PC-3 (cell line): ENCODE results near the gene LRBA. TPM values are rescaled to one million over a fixed set of nuclear protein-coding genes. Genes with fewer than 3 reads are reported as not detected.

Experiments used
- ATAC-seq: fragments of 200-7000 bp; cut with Tn5 transposase; 2 replicates; pipeline ENCODE4 v1.9.1; 2020; ENCODE audit warnings: mild to moderate bottlenecking, moderate library complexity
- BruUV-seq: library from RNA; stranded (reverse); fragments of 400-500 nt; replicated peaks from 2 replicates; lab custom pipeline; 2021; lab: Mats Ljungman, UMichigan
- CTCF ChIA-PET: fragments of 300-600 bp; sonication (Branson Sonifier 250); formaldehyde crosslinking; loops from one replicate; lab custom pipeline; 2022; ENCODE audit warnings: antibody characterized with exemption; lab: Charles Lee
- POLR2A ChIA-PET: fragments of 300-600 bp; sonication (Branson Sonifier 250); formaldehyde crosslinking; loops from one replicate; lab custom pipeline; 2022; ENCODE audit warnings: antibody characterized with exemption; ENCODE audit not compliant: unreplicated experiment; lab: Charles Lee
- DNase-seq: peaks from one replicate; pipeline ENCODE4 v3.0.0-alpha.2; 2015
- H2AFZ ChIP-seq: fragments of 300-600 bp; sonication (generic); 2 replicates; pipeline ENCODE4 v1.6.0; 2016; ENCODE audit warnings: antibody characterized with exemption, low read length
- H3F3A ChIP-seq: fragments of 300-600 bp; sonication (generic); one replicate; pipeline ENCODE4 v1.6.0; 2017; ENCODE audit warnings: antibody characterized with exemption, low read length, control low read depth, mild to moderate bottlenecking; ENCODE audit not compliant: unreplicated experiment
- H3K27ac ChIP-seq: fragments of 300-600 bp; sonication (generic); 2 replicates; pipeline ENCODE4 v1.5.1; 2016; ENCODE audit warnings: mild to moderate bottlenecking, low read length
- H3K27me3 ChIP-seq: fragments of 300-600 bp; sonication (generic); 2 replicates; pipeline ENCODE4 v1.6.1; 2016; ENCODE audit warnings: low read length, mixed read lengths
- H3K36me3 ChIP-seq: fragments of 300-600 bp; sonication (generic); 2 replicates; pipeline ENCODE4 v1.6.1; 2016; ENCODE audit warnings: low read depth, mixed run types, low read length, mixed read lengths
- H3K4me1 ChIP-seq: fragments of 300-600 bp; sonication (generic); 2 replicates; pipeline ENCODE4 v1.5.1; 2016; ENCODE audit warnings: low read length; ENCODE audit not compliant: insufficient read depth
- H3K4me2 ChIP-seq: fragments of 300-600 bp; sonication (generic); 2 replicates; pipeline ENCODE4 v1.6.0; 2016; ENCODE audit warnings: low read length
- H3K4me3 ChIP-seq: fragments of 300-600 bp; sonication (generic); 2 replicates; pipeline ENCODE4 v1.5.1; 2016; ENCODE audit warnings: mild to moderate bottlenecking, low read length, mixed read lengths
- H3K79me2 ChIP-seq: fragments of 300-600 bp; sonication (generic); 2 replicates; pipeline ENCODE4 v1.6.1; 2017; ENCODE audit warnings: low read length, mixed read lengths
- H3K9ac ChIP-seq: fragments of 300-600 bp; sonication (generic); 2 replicates; pipeline ENCODE4 v1.6.0; 2016; ENCODE audit warnings: mild to moderate bottlenecking, low read length
- H3K9me2 ChIP-seq: fragments of 300-600 bp; sonication (generic); replicated peaks from 2 replicates; pipeline ENCODE4 v1.6.1; 2016; ENCODE audit warnings: mixed run types, low read length, mixed read lengths
- H3K9me3 ChIP-seq: fragments of 300-600 bp; sonication (generic); 2 replicates; pipeline ENCODE4 v1.6.1; 2016; ENCODE audit warnings: low read length, mixed read lengths
- H4K20me1 ChIP-seq: fragments of 300-600 bp; sonication (generic); 2 replicates; pipeline ENCODE4 v1.6.1; 2016; ENCODE audit warnings: low read length, mixed read lengths
- CTCF ChIP-seq: fragments of 300-600 bp; sonication (generic); conservative IDR thresholded peaks from 2 replicates; pipeline ENCODE4 v1.5.1; 2017; ENCODE audit warnings: antibody characterized with exemption, low read depth, mild to moderate bottlenecking, low read length
- EZH2 ChIP-seq: fragments of 300-600 bp; sonication (generic); IDR thresholded peaks from one replicate; pipeline ENCODE4 v1.6.1; 2017; ENCODE audit warnings: antibody characterized with exemption, mild to moderate bottlenecking, low read length; ENCODE audit not compliant: unreplicated experiment
- EZH2phosphoT487 ChIP-seq: fragments of 300-600 bp; sonication (generic); IDR thresholded peaks from 2 replicates; pipeline ENCODE4 v1.6.1; 2018; ENCODE audit warnings: mild to moderate bottlenecking, antibody characterized with exemption, low read length, borderline replicate concordance
- intact Hi-C: fragments of 100-400 bp; cut with micrococcal nuclease; formaldehyde crosslinking; loops from 2 replicates; pipeline ENCODE4 v1.9.0; 2023
- total RNA-seq: library from RNA; depleted of rRNA; stranded (reverse); fragments of >200 nt; gene quantifications from 2 replicates; pipeline ENCODE4 v1.2.3, GENCODE V29; 2014

The LRBA gene
- total RNA-seq, 1 experiment from 2014 or later = 40.8 TPM

GRCh38 chr4:150342945-150343344 lies 672.1 kb downstream of the LRBA start:
- Histone ChIP-seq H3K9me3 (no peaks in the 10 kb centered on the region), H3K9me2 (no peaks in the 10 kb centered on the region), H3K36me3 (no peaks in the 10 kb centered on the region), H3K4me1 (no peaks in the 10 kb centered on the region; the same call in 1 of the 2 replicates), H3K4me2 (no peak overlapping the region), H3K27me3 (no peaks in the 10 kb centered on the region), H3K27ac (no peak overlapping the region), H3K79me2 (no peaks in the 10 kb centered on the region), H3K9ac (no peak overlapping the region), H4K20me1 (no peaks in the 10 kb centered on the region), H3F3A (no peaks in the 10 kb centered on the region), H2AFZ (no peak overlapping the region), H3K4me3 (no peak overlapping the region)
- TF ChIP-seq CTCF (no peak), EZH2 (no peak), EZH2phosphoT487 (no peak)
- CTCF ChIA-PET = no interaction called here
- no peak for DNase-seq
- intact Hi-C loops = no loop called here
- ATAC-seq = no peak
- no TSS peak for BruUV-seq
- POLR2A ChIA-PET = interaction anchor here (0.5 kb wide), 1 partner anchor 14 kb away, joined by 3 read pairs; no protein-coding TSS in a partner anchor

- no peak for DNase-seq
- Histone ChIP-seq H3K9me3 (no peaks in the 10 kb centered on the region), H2AFZ (no peak overlapping the region), H3K36me3 (no peaks in the 10 kb centered on the region), H3K27me3 (no peaks in the 10 kb centered on the region), H3K4me3 (no peak overlapping the region), H3K4me2 (no peak overlapping the region), H4K20me1 (no peaks in the 10 kb centered on the region), H3K4me1 (no peaks in the 10 kb centered on the region), H3K27ac (no peak overlapping the region), H3F3A (no peaks in the 10 kb centered on the region), H3K9ac (no peak overlapping the region), H3K9me2 (no peaks in the 10 kb centered on the region), H3K79me2 (no peaks in the 10 kb centered on the region)
- ATAC-seq = no peak
- intact Hi-C loops = no loop called here
- CTCF ChIA-PET = no interaction called here
- BruUV-seq = no TSS peak
- no peak for TF ChIP-seq EZH2
- TF ChIP-seq CTCF = no peak
- TF ChIP-seq EZH2phosphoT487 = no peak
- POLR2A ChIA-PET = no interaction called here
Measured at GRCh38 chr4:150337734-150338133, 677.4 kb downstream of the LRBA start.

- Histone ChIP-seq H3K4me1 (no peaks in the 10 kb centered on the region), H3F3A (no peaks in the 10 kb centered on the region), H3K9me3 (no peaks in the 10 kb centered on the region), H2AFZ (no peak overlapping the region), H3K9me2 (no peaks in the 10 kb centered on the region), H3K79me2 (no peaks in the 10 kb centered on the region), H3K4me3 (no peak overlapping the region), H3K36me3 (no peaks in the 10 kb centered on the region), H3K27ac (no peak overlapping the region), H4K20me1 (no peaks in the 10 kb centered on the region), H3K4me2 (no peak overlapping the region), H3K27me3 (no peaks in the 10 kb centered on the region), H3K9ac (no peak overlapping the region)
- intact Hi-C loops = no loop called here
- no peak for DNase-seq
- POLR2A ChIA-PET = no interaction called here
- no peak for ATAC-seq
- CTCF ChIA-PET = no interaction called here
- no peak for TF ChIP-seq EZH2
- no peak for TF ChIP-seq EZH2phosphoT487
- no peak for TF ChIP-seq CTCF
- BruUV-seq = no TSS peak
Measured at GRCh38 chr4:150336676-150337412, 678.2 kb downstream of the LRBA start.
